ENCODE results near the gene EBLN2.
"Not testable (repeated sequence)": the region's sequence is repeated elsewhere in the genome, so short reads cannot be mapped to it uniquely, and the experiment has no call there.

The EBLN2 gene

GRCh38 chr3:73036694-73037591, 24.5 kb upstream of the EBLN2 start:
- H3K27me3 ChIP-seq (ENCODE audit: control insufficient read depth, insufficient read depth, low read length): no peaks in the 10 kb centered on the region
- no peaks in the 10 kb centered on the region for H3K9me3 ChIP-seq (ENCODE audit: control insufficient read depth, insufficient read depth, low read length)
- H3K4me3 ChIP-seq (ENCODE audit: low read depth, low read length): no peak overlapping the region
- H3K4me1 ChIP-seq (ENCODE audit: control insufficient read depth, insufficient read depth, low read length): peaks cover 16% of the 10 kb centered on the region
- H3K9ac ChIP-seq (ENCODE audit: low read depth, low read length): no peak overlapping the region
- H3K36me3 ChIP-seq (ENCODE audit: control insufficient read depth, insufficient read depth, low read length): no peaks in the 10 kb centered on the region

GRCh38 chr3:73041537-73041936, 19.9 kb upstream of the EBLN2 start:
- H3K27me3 ChIP-seq (ENCODE audit: control insufficient read depth, insufficient read depth, low read length): no peaks in the 10 kb centered on the region
- no peaks in the 10 kb centered on the region for H3K9me3 ChIP-seq (ENCODE audit: control insufficient read depth, insufficient read depth, low read length)
- H3K4me3 ChIP-seq (ENCODE audit: low read depth, low read length): no peak overlapping the region
- H3K9ac ChIP-seq (ENCODE audit: low read depth, low read length): no peak overlapping the region
- H3K4me1 ChIP-seq (ENCODE audit: control insufficient read depth, insufficient read depth, low read length): peaks cover 20% of the 10 kb centered on the region
- H3K36me3 ChIP-seq (ENCODE audit: control insufficient read depth, insufficient read depth, low read length): no peaks in the 10 kb centered on the region

GRCh38 chr3:73043414-73043813, 18.0 kb upstream of the EBLN2 start:
- Histone ChIP-seq H3K4me1 (ENCODE audit: control insufficient read depth, insufficient read depth, low read length) (peaks cover 10% of the 10 kb centered on the region), H3K27me3 (ENCODE audit: control insufficient read depth, insufficient read depth, low read length) (no peaks in the 10 kb centered on the region), H3K36me3 (ENCODE audit: control insufficient read depth, insufficient read depth, low read length) (no peaks in the 10 kb centered on the region), H3K4me3 (ENCODE audit: low read depth, low read length) (no peak overlapping the region), H3K9me3 (ENCODE audit: control insufficient read depth, insufficient read depth, low read length) (no peaks in the 10 kb centered on the region), H3K9ac (ENCODE audit: low read depth, low read length) (no peak overlapping the region)

GRCh38 chr3:73045391-73045790, 16.1 kb upstream of the EBLN2 start:
- no peaks in the 10 kb centered on the region for H3K36me3 ChIP-seq (ENCODE audit: control insufficient read depth, insufficient read depth, low read length)
- no peak overlapping the region for H3K9ac ChIP-seq (ENCODE audit: low read depth, low read length)
- no peaks in the 10 kb centered on the region for H3K9me3 ChIP-seq (ENCODE audit: control insufficient read depth, insufficient read depth, low read length)
- H3K4me1 ChIP-seq (ENCODE audit: control insufficient read depth, insufficient read depth, low read length): peaks cover 10% of the 10 kb centered on the region
- no peaks in the 10 kb centered on the region for H3K27me3 ChIP-seq (ENCODE audit: control insufficient read depth, insufficient read depth, low read length)
- no peak overlapping the region for H3K4me3 ChIP-seq (ENCODE audit: low read depth, low read length)

- Histone ChIP-seq H3K9me3 (ENCODE audit: control insufficient read depth, insufficient read depth, low read length) (no peaks in the 10 kb centered on the region), H3K36me3 (ENCODE audit: control insufficient read depth, insufficient read depth, low read length) (no peaks in the 10 kb centered on the region), H3K27me3 (ENCODE audit: control insufficient read depth, insufficient read depth, low read length) (no peaks in the 10 kb centered on the region), H3K9ac (ENCODE audit: low read depth, low read length) (no peak overlapping the region), H3K4me1 (ENCODE audit: control insufficient read depth, insufficient read depth, low read length) (peaks cover 10% of the 10 kb centered on the region), H3K4me3 (ENCODE audit: low read depth, low read length) (no peak overlapping the region)
These were observed 15.3 kb upstream of the EBLN2 start for GRCh38 chr3:73046195-73046594.

- no peaks in the 10 kb centered on the region for H3K4me1 ChIP-seq (ENCODE audit: control insufficient read depth, insufficient read depth, low read length)
- no peak overlapping the region for H3K4me3 ChIP-seq (ENCODE audit: low read depth, low read length)
- H3K9ac ChIP-seq (ENCODE audit: low read depth, low read length): no peak overlapping the region
- no peaks in the 10 kb centered on the region for H3K9me3 ChIP-seq (ENCODE audit: control insufficient read depth, insufficient read depth, low read length)
- H3K27me3 ChIP-seq (ENCODE audit: control insufficient read depth, insufficient read depth, low read length): no peaks in the 10 kb centered on the region
- H3K36me3 ChIP-seq (ENCODE audit: control insufficient read depth, insufficient read depth, low read length): no peaks in the 10 kb centered on the region
These were observed 12.1 kb upstream of the EBLN2 start for GRCh38 chr3:73049319-73049718.

- Histone ChIP-seq H3K27me3 (ENCODE audit: control insufficient read depth, insufficient read depth, low read length) (no peaks in the 10 kb centered on the region), H3K36me3 (ENCODE audit: control insufficient read depth, insufficient read depth, low read length) (no peaks in the 10 kb centered on the region), H3K4me1 (ENCODE audit: control insufficient read depth, insufficient read depth, low read length) (no peaks in the 10 kb centered on the region), H3K4me3 (ENCODE audit: low read depth, low read length) (no peak overlapping the region), H3K9me3 (ENCODE audit: control insufficient read depth, insufficient read depth, low read length) (no peaks in the 10 kb centered on the region), H3K9ac (ENCODE audit: low read depth, low read length) (no peak overlapping the region)
These were observed 8.6 kb upstream of the EBLN2 start for GRCh38 chr3:73052857-73053256.

GRCh38 chr3:73055583-73055982, 5.9 kb upstream of the EBLN2 start:
- Histone ChIP-seq H3K9ac (ENCODE audit: low read depth, low read length) (no peak overlapping the region), H3K4me3 (ENCODE audit: low read depth, low read length) (no peak overlapping the region), H3K36me3 (ENCODE audit: control insufficient read depth, insufficient read depth, low read length) (no peaks in the 10 kb centered on the region)

GRCh38 chr3:73056014-73056844, 5.2 kb upstream of the EBLN2 start:
- Histone ChIP-seq H3K27me3 (ENCODE audit: control insufficient read depth, insufficient read depth, low read length) (no peaks in the 10 kb centered on the region), H3K36me3 (ENCODE audit: control insufficient read depth, insufficient read depth, low read length) (no peaks in the 10 kb centered on the region), H3K4me3 (ENCODE audit: low read depth, low read length) (no peak overlapping the region), H3K9me3 (ENCODE audit: control insufficient read depth, insufficient read depth, low read length) (no peaks in the 10 kb centered on the region), H3K9ac (ENCODE audit: low read depth, low read length) (no peak overlapping the region), H3K4me1 (ENCODE audit: control insufficient read depth, insufficient read depth, low read length) (no peaks in the 10 kb centered on the region)

More at GRCh38 chr3:73055583-73055982, 5.9 kb upstream of the EBLN2 start:
- H3K27me3 ChIP-seq (ENCODE audit: control insufficient read depth, insufficient read depth, low read length): no peaks in the 10 kb centered on the region
- H3K9me3 ChIP-seq (ENCODE audit: control insufficient read depth, insufficient read depth, low read length): no peaks in the 10 kb centered on the region
- H3K4me1 ChIP-seq (ENCODE audit: control insufficient read depth, insufficient read depth, low read length): no peaks in the 10 kb centered on the region

- no peaks in the 10 kb centered on the region for H3K4me1 ChIP-seq (ENCODE audit: control insufficient read depth, insufficient read depth, low read length)
- H3K27me3 ChIP-seq (ENCODE audit: control insufficient read depth, insufficient read depth, low read length): no peaks in the 10 kb centered on the region
- no peaks in the 10 kb centered on the region for H3K36me3 ChIP-seq (ENCODE audit: control insufficient read depth, insufficient read depth, low read length)
- H3K9me3 ChIP-seq (ENCODE audit: control insufficient read depth, insufficient read depth, low read length): no peaks in the 10 kb centered on the region
- H3K4me3 ChIP-seq (ENCODE audit: low read depth, low read length): no peak overlapping the region
- H3K9ac ChIP-seq (ENCODE audit: low read depth, low read length): no peak overlapping the region
These were observed 4.7 kb upstream of the EBLN2 start for GRCh38 chr3:73056845-73057150.

GRCh38 chr3:73060302-73060723, 1.1 kb upstream of the EBLN2 start:
- Histone ChIP-seq H3K9ac (ENCODE audit: low read depth, low read length) (no peak overlapping the region), H3K9me3 (ENCODE audit: control insufficient read depth, insufficient read depth, low read length) (no peaks in the 10 kb centered on the region), H3K27me3 (ENCODE audit: control insufficient read depth, insufficient read depth, low read length) (no peaks in the 10 kb centered on the region), H3K36me3 (ENCODE audit: control insufficient read depth, insufficient read depth, low read length) (peaks cover 13% of the 10 kb centered on the region), H3K4me1 (ENCODE audit: control insufficient read depth, insufficient read depth, low read length) (no peaks in the 10 kb centered on the region), H3K4me3 (ENCODE audit: low read depth, low read length) (no peak overlapping the region)

- peaks cover 16% of the 10 kb centered on the region for H3K36me3 ChIP-seq (ENCODE audit: control insufficient read depth, insufficient read depth, low read length)
- not testable (repeated sequence) for H3K27me3 ChIP-seq (ENCODE audit: control insufficient read depth, insufficient read depth, low read length); H3K4me1 ChIP-seq (ENCODE audit: control insufficient read depth, insufficient read depth, low read length); H3K9me3 ChIP-seq (ENCODE audit: control insufficient read depth, insufficient read depth, low read length); H3K4me3 ChIP-seq (ENCODE audit: low read depth, low read length); H3K9ac ChIP-seq (ENCODE audit: low read depth, low read length)
These were observed 4.8 kb downstream of the EBLN2 start for GRCh38 chr3:73066243-73066642.
